ENCODE data around the gene EIF3J.

EIF3J gene

DNA sequence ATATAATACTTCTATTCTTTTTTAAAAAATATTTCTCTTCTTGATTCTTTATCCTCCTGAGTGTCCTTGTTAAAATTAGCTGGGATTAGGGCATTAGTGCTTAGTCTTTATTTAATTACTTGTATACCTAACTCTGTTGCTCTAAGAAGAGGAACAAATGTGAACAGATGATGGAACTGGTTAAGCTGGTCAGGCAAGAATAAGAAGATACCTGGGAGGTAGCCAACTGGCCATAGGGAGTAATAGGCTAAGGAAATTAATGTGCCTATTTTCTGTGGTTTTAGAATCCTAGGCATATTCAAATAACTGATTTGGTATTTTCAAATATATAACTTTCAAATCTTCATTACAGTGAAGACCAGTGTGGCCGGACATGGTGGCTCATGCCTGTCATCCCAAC is 54.4 kb downstream of the EIF3J start:
- Histone ChIP-seq H3K27ac (ENCODE audit: poor library complexity, severe bottlenecking) (no peak overlapping the region), H3K27me3 (ENCODE audit: insufficient read depth, poor library complexity, severe bottlenecking) (no peaks in the 10 kb centered on the region), H3K4me1 (ENCODE audit: insufficient read depth, poor library complexity, severe bottlenecking) (no peaks in the 10 kb centered on the region), H3K9me3 (ENCODE audit: severe bottlenecking) (no peaks in the 10 kb centered on the region), H3K4me3 (ENCODE audit: severe bottlenecking) (no peak overlapping the region), H3K36me3 (ENCODE audit: low read depth) (peaks cover 96% of the 10 kb centered on the region)
- no peak for TF ChIP-seq CTCF (IDR thresholded peaks at IDR 0.05; ENCODE audit: poor library complexity, severe bottlenecking)
- ATAC-seq (ENCODE audit: low read depth) (no peak), DNase-seq (ENCODE audit: low spot score) (no peak)

DNA sequence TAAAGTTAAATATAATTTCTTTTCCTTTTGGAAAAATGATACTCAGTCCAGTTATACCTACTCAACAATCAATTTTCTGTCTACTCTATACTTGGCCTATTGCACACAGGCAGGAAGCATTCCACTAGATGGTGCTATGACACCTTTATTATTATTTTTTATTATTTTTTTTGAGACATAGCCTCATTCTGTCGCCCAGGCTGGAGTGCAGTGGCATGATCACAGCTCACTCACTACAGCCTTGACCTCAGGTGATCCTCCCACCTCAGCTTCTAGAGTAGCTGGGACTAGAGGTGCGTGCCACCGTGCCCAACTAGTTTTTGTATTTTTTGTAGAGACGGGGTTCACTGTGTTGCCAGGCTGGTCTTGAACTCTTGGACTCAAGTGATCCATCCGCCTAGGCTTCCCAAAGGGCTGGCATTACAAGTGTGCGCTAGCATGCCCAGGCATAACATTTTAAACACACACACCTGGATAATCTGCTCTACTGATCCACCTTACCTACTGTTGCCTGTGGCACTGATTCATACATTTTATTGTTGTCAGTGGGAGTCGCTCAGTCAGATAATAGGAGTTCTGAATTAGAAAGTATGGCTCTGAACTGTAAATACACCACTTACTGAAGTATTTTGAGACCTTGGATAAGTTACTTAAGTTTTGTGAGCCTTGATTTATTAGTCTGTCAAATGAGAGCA is 56.2 kb downstream of the EIF3J start:
- DNase-seq (ENCODE audit: low spot score) (no peak), ATAC-seq (ENCODE audit: low read depth) (peak; percentile 61)
- TF ChIP-seq CTCF (IDR thresholded peaks at IDR 0.05; ENCODE audit: poor library complexity, severe bottlenecking): peak; percentile 76
- Histone ChIP-seq H3K4me3 (ENCODE audit: severe bottlenecking) (no peak overlapping the region), H3K27me3 (ENCODE audit: insufficient read depth, poor library complexity, severe bottlenecking) (no peaks in the 10 kb centered on the region), H3K36me3 (ENCODE audit: low read depth) (peaks cover 96% of the 10 kb centered on the region), H3K27ac (ENCODE audit: poor library complexity, severe bottlenecking) (no peak overlapping the region), H3K4me1 (ENCODE audit: insufficient read depth, poor library complexity, severe bottlenecking) (no peaks in the 10 kb centered on the region), H3K9me3 (ENCODE audit: severe bottlenecking) (no peaks in the 10 kb centered on the region)

- H3K27me3 ChIP-seq (ENCODE audit: insufficient read depth, poor library complexity, severe bottlenecking): no peaks in the 10 kb centered on the region
- H3K36me3 ChIP-seq (ENCODE audit: low read depth): peaks cover 96% of the 10 kb centered on the region
- H3K4me3 ChIP-seq (ENCODE audit: severe bottlenecking): no peak overlapping the region
- H3K4me1 ChIP-seq (ENCODE audit: insufficient read depth, poor library complexity, severe bottlenecking): no peaks in the 10 kb centered on the region
- H3K27ac ChIP-seq (ENCODE audit: poor library complexity, severe bottlenecking): no peak overlapping the region
- no peak for DNase-seq (ENCODE audit: low spot score)
- H3K9me3 ChIP-seq (ENCODE audit: severe bottlenecking): no peaks in the 10 kb centered on the region
- no peak for ATAC-seq (ENCODE audit: low read depth)
- TF ChIP-seq CTCF (IDR thresholded peaks at IDR 0.05; ENCODE audit: poor library complexity, severe bottlenecking): no peak
Observed at GRCh38 chr15:44595246-44595645, 58.3 kb downstream of the EIF3J start.

- no peak for ATAC-seq (ENCODE audit: low read depth)
- TF ChIP-seq CTCF (IDR thresholded peaks at IDR 0.05; ENCODE audit: poor library complexity, severe bottlenecking): no peak
Observed at GRCh38 chr15:44595656-44596510, 58.9 kb downstream of the EIF3J start.

More at GRCh38 chr15:44595656-44596510, 58.9 kb downstream of the EIF3J start:
- Histone ChIP-seq H3K9me3 (ENCODE audit: severe bottlenecking) (no peaks in the 10 kb centered on the region), H3K27me3 (ENCODE audit: insufficient read depth, poor library complexity, severe bottlenecking) (no peaks in the 10 kb centered on the region), H3K27ac (ENCODE audit: poor library complexity, severe bottlenecking) (no peak overlapping the region), H3K4me3 (ENCODE audit: severe bottlenecking) (no peak overlapping the region), H3K36me3 (ENCODE audit: low read depth) (peaks cover 96% of the 10 kb centered on the region), H3K4me1 (ENCODE audit: insufficient read depth, poor library complexity, severe bottlenecking) (no peaks in the 10 kb centered on the region)
- DNase-seq (ENCODE audit: low spot score): no peak
